Measurements from ENCODE around the gene C12orf60. TPM values are rescaled to one million over a fixed set of nuclear protein-coding genes. Genes with fewer than 3 reads are reported as not detected.

C12orf60 gene
- total RNA-seq, 1 donor from 2014 or later = 1.3 TPM

GRCh38 chr12:14852880-14853279, 49.4 kb downstream of the C12orf60 start:
- Mint-ChIP-seq H3K27ac (peak overlapping the region; percentile 95), H3K4me1 (peaks cover 58% of the 10 kb centered on the region), H3K9me3 (peaks cover 18% of the 10 kb centered on the region), H3K36me3 (peaks cover 12% of the 10 kb centered on the region), H3K4me3 (no peak overlapping the region), H3K27me3 (ENCODE audit: low read depth) (no peaks in the 10 kb centered on the region)
- TF ChIP-seq, protein P1, sequence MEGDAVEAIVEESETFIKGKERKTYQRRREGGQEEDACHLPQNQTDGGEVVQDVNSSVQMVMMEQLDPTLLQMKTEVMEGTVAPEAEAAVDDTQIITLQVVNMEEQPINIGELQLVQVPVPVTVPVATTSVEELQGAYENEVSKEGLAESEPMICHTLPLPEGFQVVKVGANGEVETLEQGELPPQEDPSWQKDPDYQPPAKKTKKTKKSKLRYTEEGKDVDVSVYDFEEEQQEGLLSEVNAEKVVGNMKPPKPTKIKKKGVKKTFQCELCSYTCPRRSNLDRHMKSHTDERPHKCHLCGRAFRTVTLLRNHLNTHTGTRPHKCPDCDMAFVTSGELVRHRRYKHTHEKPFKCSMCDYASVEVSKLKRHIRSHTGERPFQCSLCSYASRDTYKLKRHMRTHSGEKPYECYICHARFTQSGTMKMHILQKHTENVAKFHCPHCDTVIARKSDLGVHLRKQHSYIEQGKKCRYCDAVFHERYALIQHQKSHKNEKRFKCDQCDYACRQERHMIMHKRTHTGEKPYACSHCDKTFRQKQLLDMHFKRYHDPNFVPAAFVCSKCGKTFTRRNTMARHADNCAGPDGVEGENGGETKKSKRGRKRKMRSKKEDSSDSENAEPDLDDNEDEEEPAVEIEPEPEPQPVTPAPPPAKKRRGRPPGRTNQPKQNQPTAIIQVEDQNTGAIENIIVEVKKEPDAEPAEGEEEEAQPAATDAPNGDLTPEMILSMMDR (IDR thresholded peaks at IDR 0.05; ENCODE audit: unreplicated experiment) = no peak
- no peak for DNase-seq (ENCODE audit: low spot score in 2 of 2, unreplicated experiment in 2 of 2)

- DNase-seq (ENCODE audit: low spot score in 2 of 2, unreplicated experiment in 2 of 2) = no peak
- Mint-ChIP-seq H3K36me3 (peaks cover 18% of the 10 kb centered on the region), H3K9me3 (peaks cover 28% of the 10 kb centered on the region), H3K4me3 (no peak overlapping the region), H3K27me3 (ENCODE audit: low read depth) (no peaks in the 10 kb centered on the region), H3K27ac (peak overlapping the region; percentile 80), H3K4me1 (peaks cover 48% of the 10 kb centered on the region)
- TF ChIP-seq, protein P1 (IDR thresholded peaks at IDR 0.05; ENCODE audit: unreplicated experiment) = no peak
Observed at GRCh38 chr12:14853961-14854360, 50.5 kb downstream of the C12orf60 start.

- Mint-ChIP-seq H3K4me3 (no peak overlapping the region), H3K27ac (peak overlapping the region; percentile 88), H3K36me3 (peaks cover 24% of the 10 kb centered on the region), H3K4me1 (peaks cover 41% of the 10 kb centered on the region), H3K27me3 (ENCODE audit: low read depth) (no peaks in the 10 kb centered on the region), H3K9me3 (peaks cover 36% of the 10 kb centered on the region)
- TF ChIP-seq, protein P1 (IDR thresholded peaks at IDR 0.05; ENCODE audit: unreplicated experiment) = no peak
- DNase-seq (ENCODE audit: low spot score in 2 of 2, unreplicated experiment in 2 of 2) = no peak
Observed at GRCh38 chr12:14854586-14855183, 51.2 kb downstream of the C12orf60 start.

- Mint-ChIP-seq H3K4me3 (no peak overlapping the region), H3K9me3 (peaks cover 58% of the 10 kb centered on the region), H3K27ac (no peak overlapping the region), H3K27me3 (ENCODE audit: low read depth) (no peaks in the 10 kb centered on the region), H3K4me1 (peaks cover 16% of the 10 kb centered on the region), H3K36me3 (peaks cover 39% of the 10 kb centered on the region)
- TF ChIP-seq, protein P1 (IDR thresholded peaks at IDR 0.05; ENCODE audit: unreplicated experiment) = no peak
- no peak for DNase-seq (ENCODE audit: low spot score in 2 of 2, unreplicated experiment in 2 of 2)
Observed at GRCh38 chr12:14858513-14858912, 55.0 kb downstream of the C12orf60 start.

GRCh38 chr12:14860490-14860889, 57.0 kb downstream of the C12orf60 start:
- Mint-ChIP-seq H3K4me3 (no peak overlapping the region), H3K27ac (no peak overlapping the region), H3K4me1 (no peaks in the 10 kb centered on the region), H3K9me3 (peaks cover 72% of the 10 kb centered on the region), H3K27me3 (ENCODE audit: low read depth) (no peaks in the 10 kb centered on the region), H3K36me3 (peaks cover 39% of the 10 kb centered on the region)
- TF ChIP-seq, protein P1 (IDR thresholded peaks at IDR 0.05; ENCODE audit: unreplicated experiment) = no peak
- no peak for DNase-seq (ENCODE audit: low spot score in 2 of 2, unreplicated experiment in 2 of 2)
